K562 (cell line): ENCODE measurements around the gene SELENOT. TPM values are rescaled to one million over a fixed set of nuclear protein-coding genes. Genes with fewer than 3 reads are reported as not detected.

Source experiments
- ATAC-seq: fragments of 200-7000 bp; cut with Tn5 transposase; 3 replicates; pipeline ENCODE4 v1.9.1; 2020; ENCODE audit warnings: moderate library complexity
- BruUV-seq: library from RNA; stranded (reverse); fragments of 400-500 nt; replicated peaks from 2 replicates; lab custom pipeline; 2021; lab: Mats Ljungman, UMichigan
- CTCF ChIA-PET: fragments of 300-600 bp; formaldehyde crosslinking; extraction: SDS; loops from one replicate; lab custom pipeline; 2021; ENCODE audit warnings: low intra/inter-chr PET ratio; lab: Yijun Ruan, JAX
- POLR2A ChIA-PET: fragments of 300-600, 350-650 bp; sonication (Branson Sonifier 250); formaldehyde crosslinking; extraction: SDS; loops from one replicate; lab custom pipeline; 2021; ENCODE audit warnings: antibody characterized with exemption, inconsistent platforms; lab: Yijun Ruan, JAX
- DNase-seq, 4 experiments: peaks; one replicate each; pipeline versions ENCODE4 v3.0.0 to v3.0.0-alpha.2; 2011 to 2018; ENCODE audit warnings: low spot score in 3 of 4, mixed read lengths in 3 of 4; ENCODE audit errors: extremely low read depth in 1 of 4
- FAIRE-seq: peaks from 2 replicates; lab custom pipeline; 2011; peaks lifted over from hg19 to GRCh38; lab: Jason Lieb, UNC
- H2AFZ ChIP-seq: 2 replicates; pipeline ENCODE4 v1.6.0; 2011; ENCODE audit warnings: low read depth, low read length, control low read depth, inconsistent platforms
- H3K27ac ChIP-seq: fragments of 200-600 bp; 3 replicates; pipeline ENCODE4 v1.8.0; 2011; ENCODE audit warnings: low read depth, mild to moderate bottlenecking, control low read depth, inconsistent platforms, low read length, moderate library complexity, mixed read lengths; ENCODE audit errors: extremely low read depth
- H3K27me3 ChIP-seq, 2 experiments: fragments of 300-600 bp in 1 of 2; 2 replicates in 1 of 2; 3 replicates in 1 of 2; pipeline versions ENCODE4 v1.6.0 to v1.8.0; 2011; ENCODE audit warnings: inconsistent platforms in 2 of 2, low read length in 2 of 2, mild to moderate bottlenecking in 1 of 2, mixed read lengths in 1 of 2, moderate library complexity in 1 of 2; ENCODE audit not compliant: control insufficient read depth in 2 of 2, insufficient read depth in 2 of 2
- H3K36me3 ChIP-seq: fragments of 300-600 bp; 3 replicates; pipeline ENCODE4 v1.8.0; 2011; ENCODE audit warnings: mild to moderate bottlenecking, low read length, inconsistent platforms; ENCODE audit not compliant: control insufficient read depth, insufficient read depth
- H3K4me1 ChIP-seq, 2 experiments: fragments of 200-600 bp in 1 of 2; replicated peaks in 1 of 2; 2 replicates in 1 of 2; 3 replicates in 1 of 2; pipeline versions ENCODE4 v1.5.1 to v1.8.0; 2011; ENCODE audit warnings: inconsistent platforms in 2 of 2, low read length in 2 of 2, mild to moderate bottlenecking in 1 of 2, mixed read lengths in 1 of 2, moderate library complexity in 1 of 2; ENCODE audit not compliant: control insufficient read depth in 2 of 2, insufficient read depth in 2 of 2
- H3K4me2 ChIP-seq: 2 replicates; pipeline ENCODE4 v1.6.1; 2011; ENCODE audit warnings: low read length, control low read depth, inconsistent platforms, mixed read lengths; ENCODE audit not compliant: insufficient read depth
- H3K4me3 ChIP-seq: fragments of 200-600 bp; sonication (generic), shearing (Covaris generic); 2 replicates; pipeline ENCODE4 v1.5.1; 2016; ENCODE audit warnings: control low read depth, inconsistent platforms
- H3K79me2 ChIP-seq: fragments of 200-600 bp; 3 replicates; pipeline ENCODE4 v1.8.0; 2011; ENCODE audit warnings: low read length, inconsistent platforms; ENCODE audit not compliant: control insufficient read depth, insufficient read depth
- H3K9ac ChIP-seq, 2 experiments: 2 replicates each; pipeline versions ENCODE4 v1.6.0 to v1.6.1; 2011; ENCODE audit warnings: low read depth in 2 of 2, low read length in 2 of 2, control low read depth in 1 of 2, inconsistent platforms in 1 of 2, mild to moderate bottlenecking in 1 of 2, mixed read lengths in 1 of 2; ENCODE audit not compliant: insufficient read depth in 1 of 2
- H3K9me1 ChIP-seq: one replicate; pipeline ENCODE4 v1.6.0; 2011; ENCODE audit warnings: inconsistent platforms, mild to moderate bottlenecking, low read length, moderate library complexity; ENCODE audit not compliant: control insufficient read depth, insufficient read depth
- H3K9me3 ChIP-seq: replicated peaks from 2 replicates; pipeline ENCODE4 v1.5.1; 2011; ENCODE audit warnings: low read depth, low read length, inconsistent platforms; ENCODE audit not compliant: control insufficient read depth, insufficient read depth
- H4K20me1 ChIP-seq: replicated peaks from 2 replicates; pipeline ENCODE4 v1.6.1; 2011; ENCODE audit warnings: low read length, inconsistent platforms, mixed read lengths; ENCODE audit not compliant: control insufficient read depth, insufficient read depth
- ADNP ChIP-seq: fragments of 200-800 bp; sonication (Bioruptor generic); IDR thresholded peaks from 2 replicates; pipeline ENCODE4 v1.6.1; 2016; ENCODE audit warnings: missing genetic modification characterization, missing compliant biosample characterization
- CREBBP ChIP-seq: IDR thresholded peaks from one replicate; pipeline ENCODE4 v1.6.1; 2012; ENCODE audit warnings: low read depth, mild to moderate bottlenecking, control low read depth, inconsistent platforms, low read length
- FOXK2 ChIP-seq, 2 experiments: fragments of 450-650 bp; IDR thresholded peaks in 1 of 2; conservative IDR thresholded peaks in 1 of 2; 2 replicates each; pipeline ENCODE4 v1.6.1; 2016; ENCODE audit warnings: low read depth in 2 of 2, mild to moderate bottlenecking in 1 of 2
- NKRF ChIP-seq: fragments of 450-650 bp; IDR thresholded peaks from 2 replicates; pipeline ENCODE4 v1.6.1; 2016; ENCODE audit warnings: borderline replicate concordance
- SAP30 ChIP-seq: fragments of 200-600 bp; sonication (generic); IDR thresholded peaks from 2 replicates; pipeline ENCODE4 v1.6.1; 2012; ENCODE audit warnings: borderline replicate concordance, low read depth, mild to moderate bottlenecking, moderate library complexity, low read length, control low read depth, inconsistent platforms; ENCODE audit not compliant: insufficient read depth, poor library complexity, severe bottlenecking
- SIN3A ChIP-seq, 2 experiments: fragments of 150-350 bp in 1 of 2; IDR thresholded peaks; 2 replicates each; pipeline ENCODE4 v1.6.1; 2011 to 2016; ENCODE audit warnings: borderline replicate concordance in 2 of 2, low read depth in 2 of 2, low read length in 2 of 2, mild to moderate bottlenecking in 2 of 2, moderate library complexity in 2 of 2; ENCODE audit not compliant: control insufficient read depth in 1 of 2
- SNRNP70 ChIP-seq: fragments of 200-400 bp; formaldehyde crosslinking; optimal IDR thresholded peaks from 2 replicates; pipeline ENCODE3; 2017; ENCODE audit warnings: low read depth, low read length
- TGIF2 ChIP-seq: sonication (generic); formaldehyde crosslinking; IDR thresholded peaks from 2 replicates; pipeline ENCODE4 v1.8.1; 2022; ENCODE audit warnings: mild to moderate bottlenecking, missing genetic modification reagents, moderate library complexity
- ZNF263 ChIP-seq: sonication (generic); formaldehyde crosslinking; IDR thresholded peaks from 2 replicates; pipeline ENCODE4 v1.8.0; 2022; ENCODE audit warnings: mild to moderate bottlenecking, missing genetic modification reagents, borderline replicate concordance
- WGBS: fragments of 100-300 bp; shearing (Covaris generic); methylation state at CpG from one replicate; pipeline ENCODE4 v1.1.6; 2016; ENCODE audit warnings: low coverage, mixed read lengths; ENCODE audit not compliant: insufficient coverage; ENCODE audit errors: missing lambda C conversion rate; 5-methylcytosine and 5-hydroxymethylcytosine counted together
- in situ Hi-C: fragments of 300-500 bp; cut with MboI; formaldehyde crosslinking; loops from 4 replicates; pipeline ENCODE4 v1.15.0; 2018; ENCODE audit warnings: inconsistent platforms, mixed read lengths
- intact Hi-C: fragments of 100-400 bp; cut with micrococcal nuclease; formaldehyde crosslinking; loops from 2 replicates; pipeline ENCODE4 v1.14.2; 2022
- polyA plus RNA-seq, 8 experiments: library from polyadenylated mRNA; depleted of rRNA in 4 of 8; stranded (reverse) in 5 of 8; unstranded in 3 of 8; fragments of >200 nt; fragmentation: Nextera tagmentation in 2 of 8; fragmentation: Illumina TruSeq in 1 of 8; extraction: Ambion mirVana in 2 of 8; extraction: Trizol in 1 of 8; gene quantifications; 2 replicates each; pipeline versions ENCODE4 v1.2.1 to v1.2.3, GENCODE V29; 2011 to 2014; ENCODE audit warnings: inconsistent platforms in 1 of 8, missing spikeins in 1 of 8
- total RNA-seq, 7 experiments: library from RNA; depleted of rRNA in 6 of 7; stranded (reverse); fragments of >200 nt in 6 of 7; fragmentation: Illumina TruSeq in 2 of 7; extraction: Trizol in 2 of 7; gene quantifications; 2 replicates each; pipeline versions ENCODE4 v1.2.1 to v1.2.3, GENCODE V29; 2011 to 2021; ENCODE audit warnings: low replicate concordance in 1 of 7
- TF ChIP-seq, protein P1 (sequence below), 2 experiments: fragments of 450-650 bp; conservative IDR thresholded peaks; 2 replicates each; pipeline ENCODE4 v1.6.1; 2017; ENCODE audit warnings: mild to moderate bottlenecking in 2 of 2, moderate library complexity in 2 of 2

SELENOT gene
- total and polyA plus RNA-seq, 9 of the 15 experiments (the other 6 are each of a cell fraction or from before 2014, with no cell fraction given), result 33.0 to 411 (median 91.9) TPM

GRCh38 chr3:150603980-150604319 is 829 bp downstream of the SELENOT start:
- Histone ChIP-seq H3K9me1 (no peaks in the 10 kb centered on the region), H3K9me3 (no peaks in the 10 kb centered on the region), H3K4me2 (peak overlapping the region; percentile 87), H3K9ac (peak overlapping the region; percentile 80 to 97), H2AFZ (peak overlapping the region; percentile 60), H3K27me3 (no peaks in the 10 kb centered on the region), H3K4me3 (peak overlapping the region; percentile 94), H3K27ac (peak overlapping the region; percentile 84), H3K36me3 (peaks cover 23% of the 10 kb centered on the region), H3K4me1 (peaks cover 13 to 36% of the 10 kb centered on the region in 2 experiments), H4K20me1 (peaks cover 11% of the 10 kb centered on the region; the same call in 1 of the 2 replicates), H3K79me2 (peaks cover 98% of the 10 kb centered on the region)
- ChIA-PET POLR2A (interaction anchor here (2.0 kb wide), 1 partner anchor 10 kb away, joined by 9 read pairs; no protein-coding TSS in a partner anchor), CTCF (interaction anchor here (0.6 kb wide), 1 partner anchor 10 kb away, joined by 5 read pairs; no protein-coding TSS in a partner anchor)
- no peak for FAIRE-seq
- peak; percentile 12 for ATAC-seq
- DNase-seq, result peak in 2 of 4 experiments; percentile 28 to 56
- BruUV-seq, result no TSS peak
- in situ Hi-C loops (no loop called here), intact Hi-C loops (loop anchor here (1.0 to 10.0 kb wide), 4 partner anchors 57 to 1671 kb away; partner anchors contain the start of gene ERICH6)
- WGBS, result 0% methylated on average over 11 of the region's 11 CpGs
- TF ChIP-seq ADNP (no peak), TGIF2 (CRISPR knock-in tag) (0 out of 2 replicates have a peak, but pooled peaks have one; percentile 4), ZNF263 (CRISPR knock-in tag) (peak; percentile 19; the same call in 1 of the 2 replicates), SAP30 (peak; percentile 46), SIN3A (IDR thresholded peaks at IDR 0.05; ENCODE audit: borderline replicate concordance in 2 of 2, control insufficient read depth in 1 of 2, low read depth in 2 of 2, low read length in 2 of 2) (peak in 1 of 2 experiments; percentile 84; a peak in 2 of 4 replicates), SNRNP70 (no peak), NKRF (0 out of 2 replicates have a peak, but pooled peaks have one; percentile 24), FOXK2 (conservative IDR thresholded peaks at IDR 0.05 in 1 of 2, IDR thresholded peaks at IDR 0.05 in 1 of 2; ENCODE audit: low read depth in 2 of 2) (0 out of 4 replicates have a peak, but pooled peaks of 1 of the 2 experiments have one; percentile 37), CREBBP (no peak)
- TF ChIP-seq, protein P1, sequence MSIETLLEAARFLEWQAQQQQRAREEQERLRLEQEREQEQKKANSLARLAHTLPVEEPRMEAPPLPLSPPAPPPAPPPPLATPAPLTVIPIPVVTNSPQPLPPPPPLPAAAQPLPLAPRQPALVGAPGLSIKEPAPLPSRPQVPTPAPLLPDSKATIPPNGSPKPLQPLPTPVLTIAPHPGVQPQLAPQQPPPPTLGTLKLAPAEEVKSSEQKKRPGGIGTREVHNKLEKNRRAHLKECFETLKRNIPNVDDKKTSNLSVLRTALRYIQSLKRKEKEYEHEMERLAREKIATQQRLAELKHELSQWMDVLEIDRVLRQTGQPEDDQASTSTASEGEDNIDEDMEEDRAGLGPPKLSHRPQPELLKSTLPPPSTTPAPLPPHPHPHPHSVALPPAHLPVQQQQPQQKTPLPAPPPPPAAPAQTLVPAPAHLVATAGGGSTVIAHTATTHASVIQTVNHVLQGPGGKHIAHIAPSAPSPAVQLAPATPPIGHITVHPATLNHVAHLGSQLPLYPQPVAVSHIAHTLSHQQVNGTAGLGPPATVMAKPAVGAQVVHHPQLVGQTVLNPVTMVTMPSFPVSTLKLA (conservative IDR thresholded peaks at IDR 0.05), result peak; percentile 58 to 66; a peak in 3 of 4 replicates
